Measurements from ENCODE around the gene P2RX6.
"Not testable (repeated sequence)": the region's sequence is repeated elsewhere in the genome, so short reads cannot be mapped to it uniquely, and the experiment has no call there.

P2RX6 gene

GRCh38 chr22:21042978-21043859 lies 28.3 kb downstream of the P2RX6 start:
- no peak overlapping the region for H3K27ac ChIP-seq
- no peak for TF ChIP-seq CTCF (IDR thresholded peaks at IDR 0.05)
- no peak for TF ChIP-seq ZFX (IDR thresholded peaks at IDR 0.05; ENCODE audit: borderline replicate concordance)

GRCh38 chr22:21043860-21044535 lies 29.0 kb downstream of the P2RX6 start:
- no peak overlapping the region for H3K27ac ChIP-seq
- TF ChIP-seq CTCF (IDR thresholded peaks at IDR 0.05): no peak
- no peak for TF ChIP-seq ZFX (IDR thresholded peaks at IDR 0.05; ENCODE audit: borderline replicate concordance)

DNA sequence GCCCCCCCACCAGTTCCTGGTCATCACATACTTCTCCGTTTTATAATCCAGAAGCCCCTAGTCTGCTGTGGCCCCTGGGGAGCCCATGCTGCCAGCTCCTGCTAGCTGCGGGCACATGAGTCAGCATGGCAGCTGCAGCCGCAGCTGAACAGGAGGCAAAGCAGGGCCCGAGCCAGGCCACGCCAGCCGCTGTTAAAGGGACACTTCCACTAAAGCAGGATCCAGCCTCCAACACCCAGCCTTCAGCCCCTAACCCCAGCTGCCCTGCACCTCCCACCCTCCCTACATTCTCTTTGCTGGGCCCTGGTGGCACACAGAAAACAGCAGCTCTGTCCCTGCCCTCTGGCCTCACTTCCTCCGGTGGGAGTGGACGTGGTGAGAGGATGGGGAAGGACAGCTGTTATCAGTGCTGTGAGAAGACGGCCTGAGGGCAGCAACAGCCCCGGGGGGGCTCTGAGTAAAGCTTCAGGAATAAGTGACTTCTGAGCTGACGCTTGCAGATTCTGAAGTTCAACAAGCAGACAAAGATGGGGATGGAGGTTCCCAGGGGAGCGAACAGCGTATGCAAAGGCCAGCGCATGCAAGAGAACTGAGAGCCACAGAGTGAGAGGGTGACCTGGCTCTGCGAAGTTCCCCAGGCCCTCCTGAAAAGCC lies 30.1 kb downstream of the P2RX6 start:
- no peak overlapping the region for H3K27ac ChIP-seq
- TF ChIP-seq CTCF (IDR thresholded peaks at IDR 0.05): no peak
- TF ChIP-seq ZFX (IDR thresholded peaks at IDR 0.05; ENCODE audit: borderline replicate concordance): no peak

- TF ChIP-seq ZFX (IDR thresholded peaks at IDR 0.05; ENCODE audit: borderline replicate concordance) (no peak), CTCF (IDR thresholded peaks at IDR 0.05) (no peak)
Measured at GRCh38 chr22:21045585-21046294, 30.8 kb downstream of the P2RX6 start, which contains the start of gene LRRC74B. TSS of gene LRRC74B (plus strand) at chr22:21045946. CDS start at chr22:21045987, 41 bp downstream.

DNA sequence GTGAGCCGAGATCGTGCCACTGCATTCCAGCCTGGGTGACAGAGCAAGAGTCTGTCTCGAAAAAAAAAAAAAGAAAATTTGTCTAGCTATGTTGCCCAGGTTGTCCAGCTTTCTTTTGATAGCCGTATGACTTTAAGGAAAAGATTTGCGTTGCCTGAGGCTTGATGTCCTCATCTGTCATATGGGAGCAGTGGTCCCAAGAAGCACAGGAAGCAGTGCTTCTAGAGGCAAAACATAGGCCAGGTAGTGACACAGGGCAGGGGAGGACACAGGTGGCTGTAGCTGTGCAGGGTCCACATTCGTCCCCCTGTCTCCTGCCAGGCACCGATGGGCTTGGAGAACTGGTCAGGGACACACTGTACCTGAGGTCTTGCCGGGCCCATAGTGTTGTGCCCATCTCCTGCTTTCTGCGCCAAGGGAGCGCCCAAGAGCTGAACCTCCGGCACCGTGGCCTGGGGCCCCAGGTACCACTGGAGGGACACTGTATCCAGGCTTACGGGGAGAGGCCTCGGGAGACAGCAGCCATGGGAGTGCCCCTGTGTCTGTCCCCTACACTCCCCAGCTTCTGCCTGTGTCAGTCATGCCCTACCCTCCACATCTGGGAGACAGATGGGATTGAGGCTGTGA lies 32.2 kb downstream of the P2RX6 start:
- no peak for TF ChIP-seq CTCF (IDR thresholded peaks at IDR 0.05)
- no peak for TF ChIP-seq ZFX (IDR thresholded peaks at IDR 0.05; ENCODE audit: borderline replicate concordance)
- no peak overlapping the region for H3K27ac ChIP-seq

More at GRCh38 chr22:21045585-21046294, 30.8 kb downstream of the P2RX6 start, which contains the start of gene LRRC74B:
- H3K27ac ChIP-seq: no peak within 1 kb of the TSS

- TF ChIP-seq ZFX (IDR thresholded peaks at IDR 0.05; ENCODE audit: borderline replicate concordance): no peak
- no peak for TF ChIP-seq CTCF (IDR thresholded peaks at IDR 0.05)
- H3K27ac ChIP-seq: no peak overlapping the region
Measured at GRCh38 chr22:21047730-21048129, 32.8 kb downstream of the P2RX6 start.

DNA sequence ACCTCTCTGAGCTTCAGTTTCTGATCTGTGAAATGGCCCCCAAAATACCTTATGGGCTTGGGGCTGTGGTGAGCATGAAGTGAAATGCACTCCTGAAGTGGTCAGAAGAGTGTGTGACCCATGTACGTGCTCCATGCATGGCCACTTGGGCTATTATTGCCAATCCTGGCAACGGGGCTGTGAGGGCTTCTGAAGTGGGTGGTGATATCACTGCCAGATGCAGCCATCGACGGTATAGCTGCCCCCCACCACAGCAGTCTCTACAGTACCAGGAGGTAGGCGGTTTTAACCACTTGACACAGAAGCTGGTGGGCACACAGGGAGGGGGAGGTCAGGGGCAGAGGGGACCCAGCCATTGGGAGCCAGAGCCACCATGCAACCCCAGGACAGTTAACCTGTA lies 33.5 kb downstream of the P2RX6 start:
- H3K27ac ChIP-seq: not testable (repeated sequence)

GRCh38 chr22:21048965-21049364 lies 34.0 kb downstream of the P2RX6 start:
- not testable (repeated sequence) for H3K27ac ChIP-seq
